ENCODE measurements around the gene STAB2.

STAB2 gene

DNA sequence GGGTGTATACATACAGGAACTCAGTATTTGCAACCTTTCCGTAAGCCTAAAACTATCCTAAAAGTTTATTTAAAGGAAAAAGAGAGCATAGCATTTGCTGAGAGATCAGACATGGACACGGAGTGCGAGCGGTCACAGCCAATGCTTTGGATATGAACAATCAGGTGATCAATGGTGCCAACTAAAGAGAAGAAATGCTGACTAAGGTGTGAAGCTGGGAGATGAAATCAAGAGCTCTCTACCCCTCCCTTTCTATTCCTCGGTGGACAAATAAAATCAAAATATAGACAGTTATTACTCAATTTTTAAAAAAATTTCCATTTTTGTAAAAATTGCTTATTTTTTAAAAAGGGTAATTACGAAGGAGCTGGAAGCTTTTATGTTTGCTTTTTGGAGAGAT is 224.7 kb downstream of the STAB2 start:
- no peak for TF ChIP-seq CTCF (IDR thresholded peaks at IDR 0.05; ENCODE audit: extremely low read depth, missing control alignments)
- DNase-seq (ENCODE audit: low spot score) = no peak

DNA sequence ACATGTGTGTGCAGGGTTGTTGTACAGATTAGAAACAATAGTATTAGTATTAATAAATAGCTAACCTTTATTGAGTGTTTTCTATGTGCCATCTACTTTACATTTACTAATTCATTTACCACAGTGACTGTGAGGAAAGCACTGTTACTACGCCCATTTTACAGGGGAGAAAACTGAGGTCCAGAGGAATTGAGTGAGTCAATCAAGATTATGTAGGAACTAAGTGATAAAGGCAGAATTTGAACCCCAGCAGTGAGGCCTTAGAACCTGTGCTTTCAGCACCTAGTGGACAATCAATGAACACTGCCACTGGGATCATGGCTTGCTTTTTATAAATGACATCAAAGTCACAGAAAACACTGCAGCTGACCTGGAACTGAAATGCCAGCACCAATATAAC is 225.7 kb downstream of the STAB2 start:
- no peak for DNase-seq (ENCODE audit: low spot score)
- TF ChIP-seq CTCF (IDR thresholded peaks at IDR 0.05; ENCODE audit: extremely low read depth, missing control alignments) = no peak

DNA sequence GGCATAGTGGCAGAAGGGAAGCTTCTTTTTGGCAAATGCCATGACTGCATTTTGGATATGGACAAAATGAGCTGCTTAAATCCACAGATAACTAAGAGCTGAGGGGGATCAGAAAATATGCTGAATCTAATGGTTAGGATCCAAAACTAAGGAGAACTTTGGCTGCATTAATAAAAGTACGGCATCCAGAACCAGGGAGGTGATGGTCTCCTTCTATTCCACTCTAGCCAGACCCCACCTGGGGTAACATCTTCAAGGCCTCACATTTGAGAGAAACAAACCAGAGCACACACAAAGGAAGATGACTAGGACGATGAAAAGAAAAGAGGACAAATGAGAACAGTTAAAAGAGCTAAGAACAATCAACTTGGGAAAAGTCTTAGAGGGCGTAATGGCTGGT is 226.4 kb downstream of the STAB2 start:
- TF ChIP-seq CTCF (IDR thresholded peaks at IDR 0.05; ENCODE audit: extremely low read depth, missing control alignments) = no peak
- no peak for DNase-seq (ENCODE audit: low spot score)

- DNase-seq (ENCODE audit: low spot score) = no peak
- TF ChIP-seq CTCF (IDR thresholded peaks at IDR 0.05; ENCODE audit: extremely low read depth, missing control alignments) = no peak
Observed at GRCh38 chr12:103813949-103814348, 226.9 kb downstream of the STAB2 start.

DNA sequence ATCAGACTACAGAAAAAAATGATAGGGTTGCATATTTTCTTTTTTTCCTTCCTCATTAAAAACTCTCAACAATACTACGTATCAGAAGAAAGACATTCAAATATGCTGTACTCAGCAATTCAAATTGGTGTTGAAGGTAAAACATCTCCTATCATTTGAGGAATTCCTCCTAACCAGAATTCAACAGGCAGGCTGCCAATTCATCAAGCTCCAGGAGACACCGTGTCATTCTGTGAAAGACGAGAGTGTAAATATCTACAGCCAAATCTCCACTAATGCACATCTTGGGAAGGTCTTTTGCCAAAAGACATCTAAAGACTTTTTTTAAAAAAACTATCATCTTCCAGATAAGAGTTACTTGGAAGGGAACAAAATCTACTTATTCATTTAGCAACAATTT is 227.4 kb downstream of the STAB2 start:
- no peak for DNase-seq (ENCODE audit: low spot score)
- no peak for TF ChIP-seq CTCF (IDR thresholded peaks at IDR 0.05; ENCODE audit: extremely low read depth, missing control alignments)
